Measurements from ENCODE around the gene MYLK2.

Gene MYLK2

DNA sequence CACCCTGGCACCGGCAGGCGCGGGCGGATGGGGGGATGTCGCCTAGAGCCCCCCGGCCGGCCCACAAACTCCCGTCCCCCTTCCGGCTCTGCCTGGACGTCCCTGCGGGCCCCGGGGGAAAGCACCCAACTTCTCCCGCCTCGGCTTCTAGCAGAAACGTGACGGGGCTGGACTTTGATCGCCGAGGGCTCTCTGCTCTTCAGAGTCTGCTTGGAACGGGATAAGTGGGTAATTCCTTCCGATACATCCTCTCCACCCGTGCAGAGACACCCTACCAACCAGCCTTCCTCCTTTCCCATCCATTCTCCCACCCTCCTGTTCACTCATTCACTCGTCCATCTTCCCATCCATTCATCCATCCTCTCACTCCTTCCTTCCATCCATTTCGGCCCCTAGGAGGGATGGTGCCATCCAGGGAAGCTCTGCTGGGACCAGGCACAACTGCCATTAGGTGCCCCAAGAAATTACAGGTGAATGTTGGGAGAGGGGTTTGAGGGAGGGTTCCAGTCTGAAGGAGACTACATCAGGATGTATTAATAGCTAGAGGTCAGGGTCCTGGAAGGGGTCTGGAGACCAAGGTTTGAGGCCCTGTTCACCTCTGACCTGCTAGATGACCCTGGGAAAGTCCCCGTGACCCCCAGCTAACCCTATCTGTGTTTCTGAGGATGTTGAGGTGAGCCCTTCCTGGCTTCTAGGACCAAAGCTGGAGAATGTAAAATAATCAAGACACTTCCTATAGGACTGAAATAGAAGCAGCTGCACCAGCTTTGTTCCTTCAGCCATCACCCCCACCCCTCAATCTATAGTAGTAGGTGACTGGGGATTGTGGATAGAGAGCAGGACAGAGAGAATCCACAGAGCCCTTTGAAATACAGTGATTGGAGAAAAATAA, 51.8 kb downstream of the MYLK2 start:
- FAIRE-seq (peak; percentile 30), DNase-seq (ENCODE audit: low spot score) (peak; percentile 31)

DNA sequence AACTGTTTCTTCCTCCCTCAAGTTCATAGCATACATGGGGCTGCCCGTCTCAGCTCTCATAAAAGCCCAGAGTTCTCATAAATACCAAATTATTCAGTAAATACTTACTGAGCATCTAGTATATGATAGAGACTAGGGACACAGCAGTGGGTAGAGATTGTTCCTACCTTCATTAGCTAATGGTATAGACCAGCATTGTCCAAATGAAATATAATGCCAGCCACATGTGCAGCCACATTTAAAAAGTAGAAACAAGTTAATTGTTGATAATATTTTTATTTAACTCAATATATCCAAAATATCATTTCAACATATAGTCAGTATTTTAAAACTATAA, 52.4 kb downstream of the MYLK2 start:
- DNase-seq (ENCODE audit: low spot score) = no peak
- no peak for FAIRE-seq

DNA sequence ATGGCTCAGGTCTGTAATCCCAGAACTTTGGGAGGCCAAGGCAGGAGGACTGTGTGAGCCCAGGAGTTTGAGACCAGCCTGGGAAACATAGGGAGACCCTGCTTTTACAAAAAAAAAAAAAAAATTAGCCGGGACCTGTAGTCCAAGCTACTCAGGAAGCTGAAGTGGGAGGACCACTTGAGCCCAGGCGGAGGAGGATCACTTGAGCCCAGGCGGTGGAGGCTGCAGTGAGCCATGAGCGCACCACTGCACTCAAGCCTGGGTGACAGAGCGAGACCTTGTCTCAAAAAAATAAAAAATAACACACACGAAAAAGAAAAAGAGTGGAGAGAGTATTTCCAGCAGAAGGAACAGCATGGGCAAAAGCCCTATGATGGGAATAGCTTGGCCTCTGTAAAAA, 53.2 kb downstream of the MYLK2 start:
- no peak for DNase-seq (ENCODE audit: low spot score)
- FAIRE-seq = no peak

DNA sequence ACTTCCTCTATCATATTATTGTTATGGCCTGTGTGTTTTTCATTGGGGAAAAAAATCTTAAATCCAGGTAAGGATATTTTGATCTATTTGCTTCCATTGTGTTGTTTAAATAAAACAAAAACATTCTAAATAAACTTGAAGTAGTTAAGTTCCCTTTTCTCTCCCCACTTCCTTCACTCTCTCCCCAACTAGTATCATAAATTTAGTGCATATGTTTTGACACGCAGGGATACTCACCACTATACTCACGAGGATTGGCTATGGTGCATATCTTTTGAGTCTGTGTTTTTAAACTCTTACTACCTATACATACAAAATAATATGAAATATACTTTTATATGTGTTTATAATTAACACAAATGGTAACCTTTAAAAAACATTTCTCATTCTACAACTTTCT, 56.5 kb downstream of the MYLK2 start:
- DNase-seq (ENCODE audit: low spot score) = no peak
- no peak for FAIRE-seq

DNA sequence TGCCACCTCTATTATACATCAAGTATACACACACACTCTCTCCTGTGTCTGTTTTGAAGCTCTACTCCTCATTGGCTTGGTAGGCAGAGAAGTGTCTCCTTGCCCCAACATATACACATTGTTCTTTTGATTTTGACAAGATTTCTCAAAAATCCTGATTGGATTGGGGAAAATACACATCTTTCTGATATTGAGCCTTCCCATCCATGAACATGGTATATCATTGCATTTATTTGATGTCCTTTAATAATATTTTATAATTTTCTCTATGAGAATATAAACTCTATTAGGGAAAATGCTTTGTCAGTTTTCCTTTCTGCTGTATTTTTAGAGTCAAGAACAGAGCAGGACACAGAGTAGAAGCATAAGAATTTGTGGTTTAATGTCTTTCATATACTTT, 58.5 kb downstream of the MYLK2 start:
- FAIRE-seq (no peak), DNase-seq (ENCODE audit: low spot score) (no peak)

DNA sequence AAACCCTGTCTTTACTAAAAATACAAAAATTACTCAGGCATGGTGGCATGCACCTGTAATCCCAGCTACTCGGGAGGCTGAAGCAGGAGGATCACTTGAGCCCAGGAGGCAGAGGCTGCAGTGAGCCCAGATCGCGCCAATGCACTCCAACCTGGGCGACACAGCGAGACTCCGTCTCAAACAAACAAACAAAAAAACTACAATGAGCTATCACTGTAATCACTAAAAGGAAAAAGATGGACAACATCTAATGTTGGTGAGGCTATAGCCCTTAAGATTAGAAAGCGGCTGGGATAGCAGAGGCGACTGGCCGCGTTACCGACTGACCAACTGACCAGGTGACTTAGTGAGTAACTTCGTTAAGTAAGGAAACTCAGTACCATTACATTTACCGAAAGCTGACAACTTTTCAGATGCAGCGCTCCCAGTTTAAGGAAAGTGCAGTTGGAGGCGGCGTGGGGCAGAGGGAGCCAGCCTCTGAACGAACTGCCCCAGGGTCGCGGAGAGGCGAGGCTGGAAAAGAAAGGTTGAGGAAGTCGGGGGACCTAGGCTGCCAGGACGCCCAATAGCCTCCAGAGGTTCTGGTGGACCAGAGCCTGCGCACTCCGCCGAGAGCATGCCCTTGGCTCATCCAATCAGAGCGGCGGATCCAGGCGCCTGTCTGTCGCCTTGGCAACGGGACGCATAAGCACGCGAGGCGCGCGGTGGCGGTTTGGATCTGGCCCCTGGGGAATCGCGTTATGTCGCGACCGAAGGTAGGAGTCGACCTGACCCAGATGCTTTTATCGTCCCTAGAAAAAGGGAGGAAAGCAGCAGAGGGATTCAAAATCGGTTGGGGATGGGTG, 60.2 kb downstream of the MYLK2 start:
- DNase-seq (ENCODE audit: low spot score) = peak; percentile 99
- FAIRE-seq = peak; percentile 79

DNA sequence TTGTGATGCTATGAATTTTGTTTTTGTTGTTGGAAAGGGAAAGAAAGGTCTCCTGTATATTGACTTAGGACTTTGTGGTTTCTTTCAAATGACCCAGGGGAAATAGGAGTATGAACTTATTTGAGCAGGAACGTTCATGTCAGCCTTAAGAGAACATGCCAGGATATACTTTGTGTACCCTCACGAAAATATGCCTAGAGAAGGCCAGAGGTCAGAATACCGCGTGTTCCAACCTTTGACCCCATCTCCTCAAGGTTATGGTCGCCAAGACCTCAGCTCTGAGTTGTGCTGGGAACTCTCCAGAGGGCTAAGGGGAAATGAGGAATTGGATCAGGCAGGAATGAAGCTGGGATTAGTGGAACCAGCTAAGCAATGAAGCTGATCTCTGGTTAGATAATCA, 62.8 kb downstream of the MYLK2 start:
- DNase-seq (ENCODE audit: low spot score) (no peak), FAIRE-seq (no peak)

DNA sequence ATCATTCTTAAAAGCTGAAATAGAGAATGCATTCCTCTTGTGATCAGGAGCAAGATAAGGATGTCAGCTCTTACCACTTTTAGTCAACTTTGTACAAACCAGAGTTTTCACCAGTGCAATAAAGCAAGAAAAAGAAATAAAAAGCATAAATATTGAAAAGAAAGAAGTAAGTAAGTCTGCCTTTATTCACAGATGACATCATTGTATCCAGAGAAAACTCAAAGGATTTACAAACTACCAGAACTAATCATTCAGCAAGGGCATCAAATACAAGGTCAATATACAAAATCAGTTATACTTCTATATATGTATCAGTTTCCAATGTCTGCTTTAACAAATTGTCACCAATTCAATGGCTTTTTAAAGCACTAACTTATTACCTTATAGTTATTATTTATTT, 64.7 kb downstream of the MYLK2 start:
- no peak for DNase-seq (ENCODE audit: low spot score)
- no peak for FAIRE-seq

All from urothelium cell line (cell line).